ENCODE measurements around the gene HAO1. TPM values are rescaled to one million over a fixed set of nuclear protein-coding genes. Genes with fewer than 3 reads are reported as not detected.
A peak's percentile ranks its signal among the peaks of the same experiment; 100 is the strongest.

The HAO1 gene
- total RNA-seq, 6 experiments from 2014 or later: 132 to 243 (median 171) TPM

DNA sequence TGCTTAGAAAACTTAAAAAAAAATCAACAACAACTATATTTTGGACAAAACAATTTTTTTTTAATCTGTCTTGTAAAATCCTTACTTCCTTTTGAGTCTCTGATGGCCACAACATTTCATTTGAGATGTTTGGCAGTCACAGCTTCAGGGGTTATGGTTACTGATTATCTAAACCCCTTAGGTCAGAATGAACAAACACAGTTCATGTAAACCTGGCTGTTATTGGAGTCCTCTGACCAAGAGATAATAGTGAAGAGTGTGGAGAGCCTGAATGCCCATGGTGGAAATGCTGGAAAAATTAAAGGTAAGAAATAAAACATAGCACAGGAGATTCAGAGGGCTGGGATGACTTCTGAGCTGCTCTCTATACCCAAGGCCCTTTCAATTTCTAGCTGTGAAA lies 41.1 kb upstream of the HAO1 start:
- ATAC-seq: peak; percentile 92 to 95 (median 94)
- H3K36me3 ChIP-seq: no peaks in the 10 kb centered on the region
- no peak for DNase-seq
- H3K4me1 ChIP-seq: peaks cover 0 to 22% (median 8%) of the 10 kb centered on the region in 4 donors
- H3K9me3 ChIP-seq: no peaks in the 10 kb centered on the region
- peak overlapping the region; percentile 55 to 83 (median 59) for H3K27ac ChIP-seq
- H3K4me3 ChIP-seq: peak overlapping the region in 2 of 3 donors; percentile 14 to 27
- no peaks in the 10 kb centered on the region for H3K27me3 ChIP-seq
- TF ChIP-seq, protein P1, sequence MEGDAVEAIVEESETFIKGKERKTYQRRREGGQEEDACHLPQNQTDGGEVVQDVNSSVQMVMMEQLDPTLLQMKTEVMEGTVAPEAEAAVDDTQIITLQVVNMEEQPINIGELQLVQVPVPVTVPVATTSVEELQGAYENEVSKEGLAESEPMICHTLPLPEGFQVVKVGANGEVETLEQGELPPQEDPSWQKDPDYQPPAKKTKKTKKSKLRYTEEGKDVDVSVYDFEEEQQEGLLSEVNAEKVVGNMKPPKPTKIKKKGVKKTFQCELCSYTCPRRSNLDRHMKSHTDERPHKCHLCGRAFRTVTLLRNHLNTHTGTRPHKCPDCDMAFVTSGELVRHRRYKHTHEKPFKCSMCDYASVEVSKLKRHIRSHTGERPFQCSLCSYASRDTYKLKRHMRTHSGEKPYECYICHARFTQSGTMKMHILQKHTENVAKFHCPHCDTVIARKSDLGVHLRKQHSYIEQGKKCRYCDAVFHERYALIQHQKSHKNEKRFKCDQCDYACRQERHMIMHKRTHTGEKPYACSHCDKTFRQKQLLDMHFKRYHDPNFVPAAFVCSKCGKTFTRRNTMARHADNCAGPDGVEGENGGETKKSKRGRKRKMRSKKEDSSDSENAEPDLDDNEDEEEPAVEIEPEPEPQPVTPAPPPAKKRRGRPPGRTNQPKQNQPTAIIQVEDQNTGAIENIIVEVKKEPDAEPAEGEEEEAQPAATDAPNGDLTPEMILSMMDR (IDR thresholded peaks at IDR 0.05): no peak
- no peak for TF ChIP-seq POLR2A (IDR thresholded peaks at IDR 0.05)
- intact Hi-C loops (cut with DNase I): no loop called here

DNA sequence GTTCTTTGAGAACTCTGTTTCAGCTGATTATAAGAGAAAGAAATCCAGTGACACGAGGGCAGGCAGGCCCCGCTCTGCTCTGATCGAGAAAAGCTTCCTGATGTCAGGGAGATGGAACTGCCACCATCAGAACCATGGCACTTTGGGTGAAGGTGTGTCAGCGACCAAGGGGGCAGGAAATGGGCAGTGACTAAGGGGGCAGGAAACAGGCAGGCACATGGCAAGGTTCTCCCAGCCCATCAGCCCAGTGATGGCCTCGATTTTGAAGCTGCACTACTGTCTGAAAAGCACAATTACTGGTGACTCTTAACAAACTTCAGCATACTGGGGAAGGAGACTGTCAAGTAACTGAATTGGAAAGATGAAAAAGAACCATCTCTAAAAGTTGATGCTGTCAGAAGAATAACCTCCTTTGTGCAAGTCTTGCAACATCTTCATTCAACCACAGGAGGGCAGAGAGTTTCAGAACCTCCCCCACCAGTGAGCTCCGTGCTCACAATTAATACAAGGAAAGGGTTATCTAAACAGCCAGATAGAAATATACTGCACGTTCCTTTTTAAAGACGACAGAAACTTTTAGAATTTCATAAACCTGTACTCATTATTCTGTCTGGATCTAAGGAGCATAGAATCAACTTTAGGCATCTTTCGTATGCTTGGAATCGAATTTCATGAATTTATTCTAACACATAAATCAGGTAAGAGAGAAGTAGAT lies 40.2 kb upstream of the HAO1 start:
- TF ChIP-seq, protein P1 (IDR thresholded peaks at IDR 0.05): peak; percentile 42 to 60 (median 49)
- no peak for TF ChIP-seq POLR2A (IDR thresholded peaks at IDR 0.05)
- intact Hi-C loops (cut with DNase I): no loop called here
- DNase-seq (no peak), ATAC-seq (peak; percentile 89 to 92 (median 91))
- WGBS (ENCODE audit: insufficient coverage, low coverage, low lambda C conversion rate, missing lambda C conversion rate): 42% methylated on average over 9 of the region's 10 CpGs
- peaks cover 0 to 30% (median 8%) of the 10 kb centered on the region in 4 donors for H3K4me1 ChIP-seq
- H3K4me3 ChIP-seq: peak overlapping the region in 2 of 3 donors; percentile 14 to 18
- no peaks in the 10 kb centered on the region for H3K36me3 ChIP-seq
- H3K27me3 ChIP-seq: no peaks in the 10 kb centered on the region
- peak overlapping the region; percentile 55 to 83 (median 59) for H3K27ac ChIP-seq
- H3K9me3 ChIP-seq: no peaks in the 10 kb centered on the region

DNA sequence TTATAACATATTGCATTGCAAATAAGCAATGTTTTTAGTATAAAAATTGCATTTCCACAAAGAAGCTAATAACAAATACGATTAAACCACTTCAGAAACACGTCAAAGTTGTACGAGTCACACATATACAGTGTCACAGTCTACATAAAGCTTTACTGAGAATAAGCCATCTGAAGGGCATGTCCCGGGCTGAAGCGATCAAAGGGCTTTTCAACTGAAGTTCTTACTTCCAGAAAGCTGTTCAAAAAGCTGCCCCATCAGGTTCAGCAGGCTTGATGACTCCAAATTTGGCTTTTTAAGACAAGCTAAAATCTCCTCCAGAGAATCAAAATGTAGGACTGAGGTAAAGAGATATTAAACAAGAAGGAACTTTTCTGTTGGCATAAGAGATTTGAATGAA lies 37.5 kb upstream of the HAO1 start:
- no peaks in the 10 kb centered on the region for H3K9me3 ChIP-seq
- H3K36me3 ChIP-seq: no peaks in the 10 kb centered on the region
- WGBS (ENCODE audit: insufficient coverage, low coverage, low lambda C conversion rate, missing lambda C conversion rate): 95% methylated on average over 5 of the region's 5 CpGs
- H3K4me3 ChIP-seq: no peak overlapping the region
- no peak overlapping the region for H3K27ac ChIP-seq
- H3K4me1 ChIP-seq: peaks cover 0 to 44% (median 12%) of the 10 kb centered on the region in 4 donors
- ATAC-seq (no peak), DNase-seq (no peak)
- TF ChIP-seq POLR2A (IDR thresholded peaks at IDR 0.05): no peak
- TF ChIP-seq, protein P1 (IDR thresholded peaks at IDR 0.05): no peak
- intact Hi-C loops (cut with DNase I): no loop called here
- no peaks in the 10 kb centered on the region for H3K27me3 ChIP-seq

DNA sequence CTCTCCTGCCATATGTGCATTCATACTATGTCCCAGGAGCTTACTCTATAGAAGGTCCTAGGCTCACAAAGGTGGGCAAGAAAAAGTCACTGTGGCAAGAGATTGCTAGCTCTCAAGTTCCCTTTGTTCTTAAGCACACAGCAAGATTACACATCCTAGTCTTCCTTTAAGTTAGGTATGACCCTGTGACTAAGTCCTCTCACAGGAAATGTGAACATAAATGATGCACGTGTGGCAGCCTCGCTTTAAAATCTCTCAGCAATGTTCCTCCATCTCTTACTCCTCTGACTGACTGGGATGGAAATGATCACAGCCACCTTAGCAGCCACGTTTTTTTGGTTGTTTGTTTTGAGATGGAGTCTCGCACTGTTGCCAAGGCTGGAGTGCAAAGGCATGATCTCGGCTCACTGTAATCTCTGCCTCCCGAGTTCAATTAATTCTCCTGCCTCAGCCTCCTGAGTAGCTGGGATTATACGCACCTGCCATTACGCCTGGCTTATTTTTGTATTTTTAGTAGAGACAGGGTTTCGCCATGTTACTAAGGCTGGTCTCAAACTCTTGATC lies 35.7 kb upstream of the HAO1 start:
- intact Hi-C loops (cut with DNase I): no loop called here
- H3K4me3 ChIP-seq: no peak overlapping the region
- TF ChIP-seq POLR2A (IDR thresholded peaks at IDR 0.05): no peak
- TF ChIP-seq, protein P1 (IDR thresholded peaks at IDR 0.05): no peak
- no peaks in the 10 kb centered on the region for H3K27me3 ChIP-seq
- peak; percentile 21 to 52 (median 28) for ATAC-seq
- peaks cover 0 to 32% (median 8%) of the 10 kb centered on the region in 4 donors for H3K4me1 ChIP-seq
- H3K9me3 ChIP-seq: no peaks in the 10 kb centered on the region
- no peaks in the 10 kb centered on the region for H3K36me3 ChIP-seq
- H3K27ac ChIP-seq: peak overlapping the region in 1 of 3 donors; percentile 58
- DNase-seq: no peak
- WGBS (ENCODE audit: insufficient coverage, low coverage, low lambda C conversion rate, missing lambda C conversion rate): 40% methylated on average over 6 of the region's 9 CpGs

All from right lobe of liver (tissue), 6 donors.